Measurements from ENCODE around the gene PDIA5.

DNA sequence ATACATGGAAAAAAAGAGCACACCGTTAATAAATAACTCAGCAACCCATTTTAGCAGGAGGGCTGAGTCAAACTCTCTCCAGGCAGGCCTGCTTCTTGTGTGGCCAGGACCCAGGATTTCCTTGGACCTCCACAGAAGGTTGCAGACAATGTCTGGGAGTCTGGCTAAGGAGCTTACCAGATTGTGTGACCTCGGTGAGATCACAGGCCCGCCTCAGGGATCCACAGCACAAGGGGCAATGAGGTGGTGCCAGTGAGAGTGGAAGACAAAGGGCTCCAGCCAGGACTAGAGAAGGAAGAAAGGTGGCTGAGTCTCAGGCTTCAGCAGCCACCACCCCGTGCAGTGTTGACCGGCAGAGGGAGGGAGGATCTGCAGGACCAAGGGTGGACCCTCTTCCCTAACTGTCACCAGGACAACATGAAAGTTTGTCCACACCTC, 102.7 kb downstream of the PDIA5 start:
- TF ChIP-seq EZH2phosphoT487 (IDR thresholded peaks at IDR 0.05; ENCODE audit: borderline replicate concordance) = no peak
- TF ChIP-seq, protein P1, sequence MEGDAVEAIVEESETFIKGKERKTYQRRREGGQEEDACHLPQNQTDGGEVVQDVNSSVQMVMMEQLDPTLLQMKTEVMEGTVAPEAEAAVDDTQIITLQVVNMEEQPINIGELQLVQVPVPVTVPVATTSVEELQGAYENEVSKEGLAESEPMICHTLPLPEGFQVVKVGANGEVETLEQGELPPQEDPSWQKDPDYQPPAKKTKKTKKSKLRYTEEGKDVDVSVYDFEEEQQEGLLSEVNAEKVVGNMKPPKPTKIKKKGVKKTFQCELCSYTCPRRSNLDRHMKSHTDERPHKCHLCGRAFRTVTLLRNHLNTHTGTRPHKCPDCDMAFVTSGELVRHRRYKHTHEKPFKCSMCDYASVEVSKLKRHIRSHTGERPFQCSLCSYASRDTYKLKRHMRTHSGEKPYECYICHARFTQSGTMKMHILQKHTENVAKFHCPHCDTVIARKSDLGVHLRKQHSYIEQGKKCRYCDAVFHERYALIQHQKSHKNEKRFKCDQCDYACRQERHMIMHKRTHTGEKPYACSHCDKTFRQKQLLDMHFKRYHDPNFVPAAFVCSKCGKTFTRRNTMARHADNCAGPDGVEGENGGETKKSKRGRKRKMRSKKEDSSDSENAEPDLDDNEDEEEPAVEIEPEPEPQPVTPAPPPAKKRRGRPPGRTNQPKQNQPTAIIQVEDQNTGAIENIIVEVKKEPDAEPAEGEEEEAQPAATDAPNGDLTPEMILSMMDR (conservative IDR thresholded peaks at IDR 0.05; ENCODE audit: low read length) = no peak

Data from Loucy (cell line).